HCT116 (cell line): ENCODE data around the gene BCAP31. TPM values are rescaled to one million over a fixed set of nuclear protein-coding genes. Genes with fewer than 3 reads are reported as not detected.
A peak's percentile ranks its signal among the peaks of the same experiment; 100 is the strongest.

ENCODE experiments used
- ATAC-seq: fragments of 200-7000 bp; cut with Tn5 transposase; 2 replicates; pipeline ENCODE4 v1.9.1; 2020; ENCODE audit warnings: mild to moderate bottlenecking, moderate library complexity
- BruUV-seq: library from RNA; stranded (reverse); fragments of 400-500 nt; replicated peaks from 2 replicates; lab custom pipeline; 2021; lab: Mats Ljungman, UMichigan
- CTCF ChIA-PET: fragments of 300-600 bp; sonication (Branson Sonifier 250); formaldehyde crosslinking; loops from one replicate; lab custom pipeline; 2021; ENCODE audit warnings: antibody characterized with exemption; lab: Charles Lee
- POLR2A ChIA-PET: fragments of 300-600, 350-600 bp; sonication (Branson Sonifier 250); formaldehyde crosslinking; loops from one replicate; lab custom pipeline; 2021; ENCODE audit warnings: antibody characterized with exemption; lab: Charles Lee
- RAD21 ChIA-PET, 2 experiments: fragments of 300-600 bp; sonication (Branson Sonifier 250); formaldehyde crosslinking; loops; one replicate each; lab custom pipeline; 2023; ENCODE audit warnings: low total read pairs in 2 of 2; ENCODE audit not compliant: uncharacterized antibody in 2 of 2, unreplicated experiment in 2 of 2, low non-redundant PET in 1 of 2; lab: Charles Lee
- DNase-seq: peaks from one replicate; pipeline ENCODE4 v3.0.0-alpha.2; 2010; ENCODE audit warnings: low read depth, low spot score
- H2AFZ ChIP-seq: fragments of 200-600 bp; shearing (Covaris generic), sonication (generic); 2 replicates; pipeline ENCODE4 v1.6.1; 2017; ENCODE audit warnings: low read depth, mixed run types, mixed read lengths, antibody characterized with exemption, low read length; ENCODE audit not compliant: poor library complexity, severe bottlenecking
- H3K27ac ChIP-seq: 2 replicates; pipeline ENCODE4 v1.5.1; 2012; ENCODE audit warnings: low read depth, low read length
- H3K27me3 ChIP-seq: fragments of 200-600 bp; sonication (generic); 2 replicates; pipeline ENCODE4 v1.6.1; 2016; ENCODE audit warnings: mixed run types, low read length, mixed read lengths; ENCODE audit not compliant: insufficient read depth
- H3K36me3 ChIP-seq, 2 experiments: fragments of 200-500 bp in 1 of 2; fragments of 200-600 bp in 1 of 2; sonication (Bioruptor generic) in 1 of 2; sonication (generic) in 1 of 2; 2 replicates each; pipeline versions ENCODE4 v1.5.1 to v1.6.1; 2014 to 2016; ENCODE audit warnings: low read length in 2 of 2, inconsistent platforms in 1 of 2, mixed read lengths in 1 of 2, mixed run types in 1 of 2; ENCODE audit not compliant: insufficient read depth in 2 of 2, control insufficient read depth in 1 of 2
- H3K4me1 ChIP-seq, 2 experiments: fragments of 200-600 bp in 1 of 2; sonication (generic) in 1 of 2; 2 replicates each; pipeline versions ENCODE4 v1.5.1 to v1.6.1; 2012 to 2017; ENCODE audit warnings: low read length in 2 of 2, inconsistent platforms in 1 of 2, mild to moderate bottlenecking in 1 of 2, mixed read lengths in 1 of 2, mixed run types in 1 of 2, moderate library complexity in 1 of 2; ENCODE audit not compliant: insufficient read depth in 2 of 2, control insufficient read depth in 1 of 2
- H3K4me2 ChIP-seq: fragments of 200-600 bp; sonication (generic); 2 replicates; pipeline ENCODE4 v1.6.1; 2017; ENCODE audit warnings: mixed run types, low read length, mixed read lengths
- H3K4me3 ChIP-seq, 2 experiments: fragments of 200-600 bp in 1 of 2; sonication (generic) in 1 of 2; replicated peaks in 1 of 2; 2 replicates each; pipeline ENCODE4 v1.5.1; 2011 to 2016; ENCODE audit warnings: low read length in 2 of 2, control low read depth in 1 of 2, low read depth in 1 of 2, mild to moderate bottlenecking in 1 of 2, mixed read lengths in 1 of 2, mixed run types in 1 of 2
- H3K79me2 ChIP-seq: fragments of 200-600 bp; sonication (generic); 2 replicates; pipeline ENCODE4 v1.6.1; 2017; ENCODE audit warnings: mild to moderate bottlenecking, mixed run types, low read length, moderate library complexity, mixed read lengths; ENCODE audit not compliant: insufficient read depth
- H3K9ac ChIP-seq: fragments of 200-600 bp; sonication (generic); 2 replicates; pipeline ENCODE4 v1.6.1; 2016; ENCODE audit warnings: low read length, mixed read lengths
- H3K9me2 ChIP-seq: fragments of 200-600 bp; sonication (generic), shearing (Covaris generic); 2 replicates; pipeline ENCODE4 v1.6.1; 2017; ENCODE audit warnings: mixed run types, mild to moderate bottlenecking, moderate library complexity; ENCODE audit not compliant: insufficient read depth
- H3K9me3 ChIP-seq, 2 experiments: fragments of 200-500 bp in 1 of 2; fragments of 200-600 bp in 1 of 2; sonication (Bioruptor generic) in 1 of 2; sonication (generic) in 1 of 2; 2 replicates each; pipeline ENCODE4 v1.6.1; 2014 to 2017; ENCODE audit warnings: low read length in 2 of 2, mixed read lengths in 2 of 2, inconsistent platforms in 1 of 2, low read depth in 1 of 2, mild to moderate bottlenecking in 1 of 2, mixed run types in 1 of 2, moderate library complexity in 1 of 2; ENCODE audit not compliant: control insufficient read depth in 1 of 2, insufficient read depth in 1 of 2
- H4K20me1 ChIP-seq: fragments of 200-600 bp; sonication (generic), shearing (Covaris generic); 2 replicates; pipeline ENCODE4 v1.6.1; 2017; ENCODE audit warnings: mixed run types, mild to moderate bottlenecking, moderate library complexity; ENCODE audit not compliant: insufficient read depth
- CBX3 ChIP-seq: IDR thresholded peaks from 2 replicates; pipeline ENCODE4 v1.6.1; 2012; ENCODE audit warnings: low read depth
- CTCF ChIP-seq, 3 experiments: fragments of 200-600 bp in 1 of 3; sonication (generic) in 1 of 3; IDR thresholded peaks in 2 of 3; conservative IDR thresholded peaks in 1 of 3; 2 replicates each; pipeline ENCODE4 v1.5.1; 2012 to 2017; ENCODE audit warnings: low read depth in 2 of 3, low read length in 2 of 3, antibody characterized with exemption in 1 of 3, borderline replicate concordance in 1 of 3, control low read depth in 1 of 3, mild to moderate bottlenecking in 1 of 3, mixed read lengths in 1 of 3, mixed run types in 1 of 3, moderate library complexity in 1 of 3; ENCODE audit not compliant: insufficient read depth in 1 of 3
- EZH2 ChIP-seq: fragments of 200-600 bp; sonication (generic); IDR thresholded peaks from 2 replicates; pipeline ENCODE4 v1.6.1; 2017; ENCODE audit warnings: antibody characterized with exemption, mixed run types
- FOSL1 ChIP-seq: IDR thresholded peaks from 2 replicates; pipeline ENCODE4 v1.6.1; 2012; ENCODE audit warnings: low read depth
- JUND ChIP-seq: IDR thresholded peaks from 2 replicates; pipeline ENCODE4 v1.6.1; 2012
- MAX ChIP-seq: IDR thresholded peaks from 2 replicates; pipeline ENCODE4 v1.6.1; 2012
- POLR2A ChIP-seq: IDR thresholded peaks from 2 replicates; pipeline ENCODE4 v1.7.0; 2011; ENCODE audit warnings: borderline replicate concordance; ENCODE audit not compliant: insufficient read depth, insufficient read length; ENCODE audit errors: extremely low read depth
- POLR2AphosphoS5 ChIP-seq: IDR thresholded peaks from 2 replicates; pipeline ENCODE4 v1.6.1; 2011; ENCODE audit warnings: mild to moderate bottlenecking, low read depth, low read length, moderate library complexity
- RAD21 ChIP-seq: IDR thresholded peaks from 2 replicates; pipeline ENCODE4 v1.6.1; 2012; ENCODE audit warnings: low read depth, mild to moderate bottlenecking
- SIN3A ChIP-seq: IDR thresholded peaks from 2 replicates; pipeline ENCODE4 v1.6.1; 2012; ENCODE audit warnings: low read depth
- SP1 ChIP-seq: IDR thresholded peaks from 2 replicates; pipeline ENCODE4 v1.6.1; 2012; ENCODE audit warnings: low read depth
- SRF ChIP-seq: IDR thresholded peaks from 2 replicates; pipeline ENCODE4 v1.6.1; 2012; ENCODE audit warnings: low read depth
- TCF7L2 ChIP-seq: IDR thresholded peaks from 2 replicates; pipeline ENCODE4 v1.7.0; 2011; ENCODE audit warnings: borderline replicate concordance, inconsistent platforms; ENCODE audit not compliant: insufficient read depth, insufficient read length; ENCODE audit errors: extremely low read depth
- ZBTB33 ChIP-seq: IDR thresholded peaks from 2 replicates; pipeline ENCODE4 v1.6.1; 2011; ENCODE audit warnings: mild to moderate bottlenecking, low read length, moderate library complexity; ENCODE audit not compliant: insufficient replicate concordance; ENCODE audit errors: extremely low read depth
- ZNF274 ChIP-seq: fragments of 200-500 bp; sonication (Bioruptor generic); IDR thresholded peaks from 2 replicates; pipeline ENCODE4 v1.6.1; 2014; ENCODE audit warnings: mild to moderate bottlenecking, low read depth, low read length, inconsistent platforms
- intact Hi-C: fragments of 100-400 bp; cut with micrococcal nuclease; formaldehyde crosslinking; loops from 2 replicates; pipeline ENCODE4 v1.10.0; 2022
- total RNA-seq: library from RNA; stranded (reverse); gene quantifications from one replicate; pipeline ENCODE4 v1.2.1, GENCODE V29; 2021; ENCODE audit not compliant: unreplicated experiment

Gene BCAP31
- total RNA-seq, 1 experiment from 2014 or later = 185 TPM

GRCh38 chrX:153687121-153688039 lies 36.8 kb downstream of the BCAP31 start, which contains the start of gene SLC6A8:
TSS of gene SLC6A8 (plus strand) at chrX:153687926. CDS start at chrX:153688575, 649 bp downstream.
- peaks cover 22% of the 10 kb centered on the region for H3K79me2 ChIP-seq
- peak within 1 kb of the TSS; percentile 74; the same call in 1 of the 2 replicates for H3K27ac ChIP-seq
- no peaks in the 10 kb centered on the region for H3K9me2 ChIP-seq
- peak; percentile 61 for ATAC-seq
- H3K4me1 ChIP-seq = peaks cover 4 to 24% of the 10 kb centered on the region in 2 experiments; a peak in 3 of 4 replicates
- no peak within 1 kb of the TSS for H2AFZ ChIP-seq
- H3K36me3 ChIP-seq = no peaks in the 10 kb centered on the region
- POLR2A ChIA-PET = no interaction called here
- peak within 1 kb of the TSS; percentile 65 for H3K4me2 ChIP-seq
- TF ChIP-seq EZH2 = no peak
- no peak for TF ChIP-seq ZBTB33
- TF ChIP-seq MAX = no peak
- no peak for TF ChIP-seq SP1
- no peak for TF ChIP-seq SIN3A
- TF ChIP-seq POLR2A = no peak
- TF ChIP-seq FOSL1 = no peak
- no peak for TF ChIP-seq TCF7L2
- no peak for TF ChIP-seq JUND
- TF ChIP-seq CBX3 = no peak
- peak in 2 of 3 experiments; percentile 19 to 32; a peak in 2 of 6 replicates for TF ChIP-seq CTCF (IDR thresholded peaks at IDR 0.05 in 2 of 3, conservative IDR thresholded peaks at IDR 0.05 in 1 of 3; ENCODE audit: borderline replicate concordance in 1 of 3, insufficient read depth in 1 of 3, low read depth in 2 of 3, low read length in 2 of 3)
- peak; percentile 81 for TF ChIP-seq POLR2AphosphoS5
- no peak for TF ChIP-seq SRF
- TF ChIP-seq ZNF274 = no peak
- no peak for TF ChIP-seq RAD21
- TF ChIP-seq, all 23 proteins: peak for 2
- no TSS peak for BruUV-seq
- DNase-seq = peak; percentile 27
- Histone ChIP-seq H3K27me3 (no peaks in the 10 kb centered on the region), H3K9ac (peak within 1 kb of the TSS; percentile 63), H3K9me3 (no peaks in the 10 kb centered on the region), H3K4me3 (peak within 1 kb of the TSS; percentile 40 to 54), H4K20me1 (no peaks in the 10 kb centered on the region)
- intact Hi-C loops = no loop called here
- ChIA-PET RAD21 (interaction anchor here in 1 of 2 experiments (0.7 kb wide), 1 partner anchor 794 kb away, joined by 5 read pairs; no protein-coding TSS in a partner anchor), CTCF (interaction anchor here (1.2 to 1.4 kb wide), 2 partner anchors 18 to 21 kb away, joined by 5 to 7 read pairs; no protein-coding TSS in a partner anchor)
